ENCODE results near the gene OCEL1.

Gene OCEL1

DNA sequence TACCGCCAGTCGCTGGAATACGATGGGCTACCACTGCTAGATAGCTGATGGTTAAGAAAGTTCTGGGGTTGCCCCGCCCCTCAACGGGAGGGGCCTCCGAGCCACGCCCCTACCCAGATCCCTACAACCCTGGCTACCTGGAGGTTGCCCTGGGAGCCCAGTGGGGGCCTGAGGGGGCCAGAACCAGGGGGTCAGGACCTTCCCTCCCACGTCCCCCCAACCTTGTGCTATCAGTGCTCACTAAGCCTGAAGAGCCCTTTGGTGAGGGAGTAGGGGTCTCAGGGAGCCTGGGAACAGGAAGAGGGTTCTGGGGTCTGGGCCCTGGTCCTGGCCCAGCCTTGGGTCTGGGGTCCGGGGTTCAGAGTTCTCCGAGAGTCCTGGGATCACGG is 8.9 kb downstream of the OCEL1 start:
- no peak for TF ChIP-seq CTCF (IDR thresholded peaks at IDR 0.05; ENCODE audit: low read length)
- TF ChIP-seq EZH2 (IDR thresholded peaks at IDR 0.05; ENCODE audit: borderline replicate concordance, low read length): no peak
- H3K4me2 ChIP-seq (ENCODE audit: low read length): peak overlapping the region; percentile 83
- H3K36me3 ChIP-seq (ENCODE audit: insufficient read depth, low read length): peaks cover 23% of the 10 kb centered on the region; the same call in 1 of the 2 replicates
- peak overlapping the region; percentile 66 for H3K9ac ChIP-seq (ENCODE audit: low read length)
- no peaks in the 10 kb centered on the region for H4K20me1 ChIP-seq (ENCODE audit: insufficient read depth, low read length)
- peak overlapping the region; percentile 61 for H3K4me3 ChIP-seq (ENCODE audit: low read depth, low read length, poor library complexity, severe bottlenecking)
- no peaks in the 10 kb centered on the region for H3K27me3 ChIP-seq (ENCODE audit: insufficient read depth, low read length)
- no peaks in the 10 kb centered on the region for H3K9me2 ChIP-seq (ENCODE audit: low read depth, low read length)
- H3K9me3 ChIP-seq (ENCODE audit: low read length): no peaks in the 10 kb centered on the region
- no peak overlapping the region for H2AFZ ChIP-seq (ENCODE audit: low read length)
- no peaks in the 10 kb centered on the region for H3F3A ChIP-seq (ENCODE audit: insufficient read depth, low read length)
- peak overlapping the region; percentile 40 for H3K27ac ChIP-seq (ENCODE audit: low read depth, low read length, poor library complexity, severe bottlenecking)
- H3K4me1 ChIP-seq (ENCODE audit: insufficient read depth, low read length, severe bottlenecking): peaks cover 24% of the 10 kb centered on the region
- H3K79me2 ChIP-seq (ENCODE audit: insufficient read depth, low read length): peaks cover 4% of the 10 kb centered on the region; the same call in 1 of the 2 replicates

GRCh38 chr19:17235300-17235970 is 9.4 kb downstream of the OCEL1 start:
- Histone ChIP-seq H3F3A (ENCODE audit: insufficient read depth, low read length) (no peaks in the 10 kb centered on the region), H3K4me3 (ENCODE audit: low read depth, low read length, poor library complexity, severe bottlenecking) (peak overlapping the region; percentile 61), H3K4me2 (ENCODE audit: low read length) (peak overlapping the region; percentile 83), H3K27me3 (ENCODE audit: insufficient read depth, low read length) (no peaks in the 10 kb centered on the region), H3K9ac (ENCODE audit: low read length) (peak overlapping the region; percentile 66), H3K9me3 (ENCODE audit: low read length) (no peaks in the 10 kb centered on the region), H3K4me1 (ENCODE audit: insufficient read depth, low read length, severe bottlenecking) (peaks cover 24% of the 10 kb centered on the region), H3K9me2 (ENCODE audit: low read depth, low read length) (no peaks in the 10 kb centered on the region), H2AFZ (ENCODE audit: low read length) (no peak overlapping the region), H4K20me1 (ENCODE audit: insufficient read depth, low read length) (no peaks in the 10 kb centered on the region), H3K27ac (ENCODE audit: low read depth, low read length, poor library complexity, severe bottlenecking) (peak overlapping the region; percentile 40), H3K36me3 (ENCODE audit: insufficient read depth, low read length) (peaks cover 24% of the 10 kb centered on the region; the same call in 1 of the 2 replicates), H3K79me2 (ENCODE audit: insufficient read depth, low read length) (peaks cover 4% of the 10 kb centered on the region; the same call in 1 of the 2 replicates)
- TF ChIP-seq CTCF (IDR thresholded peaks at IDR 0.05; ENCODE audit: low read length): peak; percentile 58
- no peak for TF ChIP-seq EZH2 (IDR thresholded peaks at IDR 0.05; ENCODE audit: borderline replicate concordance, low read length)

GRCh38 chr19:17235971-17236777 is 10.1 kb downstream of the OCEL1 start:
- peaks cover 18% of the 10 kb centered on the region; the same call in 1 of the 2 replicates for H3K36me3 ChIP-seq (ENCODE audit: insufficient read depth, low read length)
- TF ChIP-seq EZH2 (IDR thresholded peaks at IDR 0.05; ENCODE audit: borderline replicate concordance, low read length) (no peak), CTCF (IDR thresholded peaks at IDR 0.05; ENCODE audit: low read length) (no peak)
- H3K9ac ChIP-seq (ENCODE audit: low read length): peak overlapping the region; percentile 66
- H3K79me2 ChIP-seq (ENCODE audit: insufficient read depth, low read length): peaks cover 4% of the 10 kb centered on the region; the same call in 1 of the 2 replicates
- H3K27me3 ChIP-seq (ENCODE audit: insufficient read depth, low read length): no peaks in the 10 kb centered on the region
- no peak overlapping the region for H2AFZ ChIP-seq (ENCODE audit: low read length)
- peak overlapping the region; percentile 61 for H3K4me3 ChIP-seq (ENCODE audit: low read depth, low read length, poor library complexity, severe bottlenecking)
- peaks cover 24% of the 10 kb centered on the region for H3K4me1 ChIP-seq (ENCODE audit: insufficient read depth, low read length, severe bottlenecking)
- no peaks in the 10 kb centered on the region for H3K9me2 ChIP-seq (ENCODE audit: low read depth, low read length)
- H3K4me2 ChIP-seq (ENCODE audit: low read length): peak overlapping the region; percentile 83
- peak overlapping the region; percentile 24 for H3K27ac ChIP-seq (ENCODE audit: low read depth, low read length, poor library complexity, severe bottlenecking)
- H3F3A ChIP-seq (ENCODE audit: insufficient read depth, low read length): no peaks in the 10 kb centered on the region
- H3K9me3 ChIP-seq (ENCODE audit: low read length): no peaks in the 10 kb centered on the region
- no peaks in the 10 kb centered on the region for H4K20me1 ChIP-seq (ENCODE audit: insufficient read depth, low read length)

All from OCI-LY1 (cell line).